MM.1S (cell line): Measurements from ENCODE around the gene C19orf25.
A peak's percentile ranks its signal among the peaks of the same experiment; 100 is the strongest.

Experiments
- DNase-seq: peaks from one replicate; pipeline ENCODE4 v3.0.0-alpha.2; 2015
- H2AFZ ChIP-seq: fragments of 300-600 bp; sonication (generic); 2 replicates; pipeline ENCODE4 v1.6.0; 2016; ENCODE audit warnings: antibody characterized with exemption, low read length
- H3F3A ChIP-seq: fragments of 300-600 bp; sonication (generic); 2 replicates; pipeline ENCODE4 v1.6.1; 2016; ENCODE audit warnings: mild to moderate bottlenecking, antibody characterized with exemption, low read length, moderate library complexity, mixed read lengths; ENCODE audit not compliant: insufficient read depth
- H3K27ac ChIP-seq: fragments of 300-600 bp; sonication (generic); 2 replicates; pipeline ENCODE4 v1.5.1; 2016; ENCODE audit warnings: mild to moderate bottlenecking, low read length
- H3K27me3 ChIP-seq: fragments of 300-600 bp; sonication (generic); replicated peaks from 2 replicates; pipeline ENCODE4 v1.6.0; 2016; ENCODE audit warnings: low read length; ENCODE audit not compliant: insufficient read depth
- H3K36me3 ChIP-seq: fragments of 300-600 bp; sonication (generic); replicated peaks from 2 replicates; pipeline ENCODE4 v1.6.1; 2016; ENCODE audit warnings: mild to moderate bottlenecking, low read length, mixed read lengths; ENCODE audit not compliant: insufficient read depth
- H3K4me1 ChIP-seq: fragments of 300-600 bp; sonication (generic); 2 replicates; pipeline ENCODE4 v1.6.1; 2016; ENCODE audit warnings: low read length, mixed read lengths
- H3K4me2 ChIP-seq: fragments of 300-600 bp; sonication (generic); 2 replicates; pipeline ENCODE4 v1.6.0; 2016; ENCODE audit warnings: low read depth, low read length
- H3K4me3 ChIP-seq: fragments of 300-600 bp; sonication (generic); 2 replicates; pipeline ENCODE4 v1.5.1; 2016; ENCODE audit warnings: low read length, mixed read lengths
- H3K79me2 ChIP-seq: fragments of 300-600 bp; sonication (generic); 2 replicates; pipeline ENCODE4 v1.6.1; 2016; ENCODE audit warnings: mixed run types, low read length, mixed read lengths
- H3K9ac ChIP-seq: fragments of 300-600 bp; sonication (generic); 2 replicates; pipeline ENCODE4 v1.6.1; 2016; ENCODE audit warnings: low read length, mixed read lengths
- H3K9me2 ChIP-seq: fragments of 300-600 bp; sonication (generic); replicated peaks from 2 replicates; pipeline ENCODE4 v1.6.1; 2016; ENCODE audit warnings: mild to moderate bottlenecking, low read length, mixed read lengths; ENCODE audit not compliant: insufficient read depth
- H3K9me3 ChIP-seq: fragments of 300-600 bp; sonication (generic); replicated peaks from 2 replicates; pipeline ENCODE4 v1.6.1; 2016; ENCODE audit warnings: mild to moderate bottlenecking, low read length, mixed read lengths; ENCODE audit not compliant: insufficient read depth
- H4K20me1 ChIP-seq: fragments of 300-600 bp; sonication (generic); 2 replicates; pipeline ENCODE4 v1.6.1; 2016; ENCODE audit warnings: mild to moderate bottlenecking, low read length, moderate library complexity, mixed read lengths; ENCODE audit not compliant: insufficient read depth
- EZH2 ChIP-seq: fragments of 300-600 bp; sonication (generic); optimal IDR thresholded peaks from 2 replicates; pipeline ENCODE3; 2017; ENCODE audit warnings: low read depth, mild to moderate bottlenecking, antibody characterized with exemption, low read length, mixed read lengths
- EZH2phosphoT487 ChIP-seq: fragments of 300-600 bp; sonication (generic); IDR thresholded peaks from 2 replicates; pipeline ENCODE4 v1.6.1; 2018; ENCODE audit warnings: antibody characterized with exemption, low read length
- TF ChIP-seq, protein P1 (sequence below): fragments of 300-600 bp; sonication (generic); IDR thresholded peaks from 2 replicates; pipeline ENCODE4 v1.5.1; 2016; ENCODE audit warnings: antibody characterized with exemption, low read length, mixed read lengths

C19orf25 gene

DNA sequence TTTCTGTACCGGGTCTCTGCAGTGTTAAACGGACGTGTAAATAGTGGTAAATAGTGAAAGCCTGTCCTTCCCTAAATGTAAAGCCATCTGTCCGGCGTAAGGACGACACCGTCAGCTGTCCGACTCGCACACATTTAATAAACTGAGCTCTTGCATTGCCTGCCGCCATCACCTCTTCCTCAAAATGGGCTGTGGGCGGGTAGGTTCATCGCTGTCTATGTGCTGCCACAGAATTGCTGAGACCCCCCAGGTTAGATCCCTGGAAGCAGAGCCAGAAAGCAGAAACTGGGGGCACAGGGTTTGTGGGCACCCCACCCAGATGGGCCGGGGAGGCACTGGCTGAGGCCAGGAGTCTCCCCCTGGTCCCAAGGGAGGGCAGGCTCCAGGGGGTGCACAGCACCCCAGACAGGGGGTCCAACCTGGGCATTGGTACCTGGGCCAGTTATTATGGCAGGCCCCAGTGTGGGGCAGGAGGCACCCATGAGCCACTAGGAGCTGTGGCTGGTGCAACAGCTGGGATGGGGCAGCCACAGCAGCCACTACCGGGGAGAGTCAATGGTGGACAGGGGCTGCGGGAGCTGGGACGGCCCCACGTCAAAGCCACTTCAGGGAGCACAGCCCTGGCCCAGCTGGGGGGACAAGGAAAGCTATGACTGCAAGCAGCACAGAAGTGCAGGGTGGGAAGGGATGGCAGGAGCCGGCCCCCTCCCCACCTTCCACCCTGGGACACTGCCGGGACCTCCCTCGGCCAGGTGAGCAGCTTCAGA lies 5.7 kb downstream of the C19orf25 start:
- Histone ChIP-seq H2AFZ (no peak overlapping the region), H3K9ac (no peak overlapping the region), H3K27me3 (peaks cover 33% of the 10 kb centered on the region), H3F3A (peaks cover 9% of the 10 kb centered on the region; the same call in 1 of the 2 replicates), H3K79me2 (peaks cover 33% of the 10 kb centered on the region), H3K9me2 (no peaks in the 10 kb centered on the region), H4K20me1 (peaks cover 14% of the 10 kb centered on the region), H3K27ac (no peak overlapping the region), H3K36me3 (no peaks in the 10 kb centered on the region), H3K4me2 (no peak overlapping the region), H3K4me3 (no peak overlapping the region), H3K9me3 (no peaks in the 10 kb centered on the region), H3K4me1 (peaks cover 14% of the 10 kb centered on the region; the same call in 1 of the 2 replicates)
- TF ChIP-seq EZH2phosphoT487: no peak
- TF ChIP-seq, protein P1, sequence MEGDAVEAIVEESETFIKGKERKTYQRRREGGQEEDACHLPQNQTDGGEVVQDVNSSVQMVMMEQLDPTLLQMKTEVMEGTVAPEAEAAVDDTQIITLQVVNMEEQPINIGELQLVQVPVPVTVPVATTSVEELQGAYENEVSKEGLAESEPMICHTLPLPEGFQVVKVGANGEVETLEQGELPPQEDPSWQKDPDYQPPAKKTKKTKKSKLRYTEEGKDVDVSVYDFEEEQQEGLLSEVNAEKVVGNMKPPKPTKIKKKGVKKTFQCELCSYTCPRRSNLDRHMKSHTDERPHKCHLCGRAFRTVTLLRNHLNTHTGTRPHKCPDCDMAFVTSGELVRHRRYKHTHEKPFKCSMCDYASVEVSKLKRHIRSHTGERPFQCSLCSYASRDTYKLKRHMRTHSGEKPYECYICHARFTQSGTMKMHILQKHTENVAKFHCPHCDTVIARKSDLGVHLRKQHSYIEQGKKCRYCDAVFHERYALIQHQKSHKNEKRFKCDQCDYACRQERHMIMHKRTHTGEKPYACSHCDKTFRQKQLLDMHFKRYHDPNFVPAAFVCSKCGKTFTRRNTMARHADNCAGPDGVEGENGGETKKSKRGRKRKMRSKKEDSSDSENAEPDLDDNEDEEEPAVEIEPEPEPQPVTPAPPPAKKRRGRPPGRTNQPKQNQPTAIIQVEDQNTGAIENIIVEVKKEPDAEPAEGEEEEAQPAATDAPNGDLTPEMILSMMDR: no peak
- TF ChIP-seq EZH2: no peak
- DNase-seq: no peak

DNA sequence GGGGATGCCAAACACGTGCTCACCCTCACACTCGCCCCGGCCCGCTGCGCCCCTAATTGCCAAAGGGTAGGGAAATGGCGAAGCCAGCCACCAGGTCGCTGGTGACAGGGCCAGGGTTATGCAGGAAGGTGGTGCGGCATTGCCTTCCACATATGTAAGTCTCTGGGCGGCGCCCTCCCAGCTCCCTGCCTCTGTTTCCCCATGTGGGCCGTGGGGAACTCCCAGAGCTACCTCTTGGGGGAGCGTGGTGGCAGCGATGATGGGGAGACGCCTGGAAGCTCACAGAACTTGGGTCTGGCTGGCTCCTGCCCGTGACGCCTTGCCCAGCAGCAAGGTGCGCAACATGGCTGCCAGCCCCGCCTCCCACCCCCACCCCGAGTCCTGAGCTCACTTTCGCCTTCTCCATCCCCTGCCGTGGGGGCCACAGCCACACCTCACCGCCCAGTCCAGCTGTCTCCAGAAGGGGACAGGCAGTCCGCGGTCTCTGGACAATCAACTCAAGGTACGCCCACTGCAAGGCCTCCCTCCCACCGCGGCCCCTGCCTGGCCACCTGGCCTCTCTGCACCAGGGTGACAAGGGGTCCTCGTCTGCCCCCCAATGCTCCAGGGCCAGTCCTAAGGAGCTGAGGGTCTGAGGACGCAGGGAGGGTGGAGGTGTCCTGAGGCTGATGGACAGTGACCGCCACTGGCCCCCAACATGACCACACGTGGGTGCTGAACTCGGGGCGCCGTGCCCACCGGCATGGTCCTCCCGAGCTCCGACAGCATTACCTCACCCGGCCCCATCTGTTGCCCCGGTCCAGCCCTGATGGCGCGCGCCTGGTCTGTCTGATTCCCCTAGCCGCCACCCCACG lies 6.6 kb downstream of the C19orf25 start:
- DNase-seq: no peak
- H3K36me3 ChIP-seq: no peaks in the 10 kb centered on the region
- H3K27ac ChIP-seq: no peak overlapping the region
- no peak for TF ChIP-seq EZH2
- no peak for TF ChIP-seq EZH2phosphoT487
- TF ChIP-seq, protein P1: no peak
- no peak overlapping the region for H3K4me3 ChIP-seq
- peaks cover 14% of the 10 kb centered on the region for H4K20me1 ChIP-seq
- no peak overlapping the region for H3K4me2 ChIP-seq
- H3K9ac ChIP-seq: no peak overlapping the region
- no peak overlapping the region for H2AFZ ChIP-seq
- H3K9me2 ChIP-seq: no peaks in the 10 kb centered on the region
- H3K27me3 ChIP-seq: peaks cover 40% of the 10 kb centered on the region
- peaks cover 26% of the 10 kb centered on the region for H3K79me2 ChIP-seq
- H3F3A ChIP-seq: peaks cover 9% of the 10 kb centered on the region; the same call in 1 of the 2 replicates
- H3K9me3 ChIP-seq: no peaks in the 10 kb centered on the region
- peaks cover 14% of the 10 kb centered on the region; the same call in 1 of the 2 replicates for H3K4me1 ChIP-seq

DNA sequence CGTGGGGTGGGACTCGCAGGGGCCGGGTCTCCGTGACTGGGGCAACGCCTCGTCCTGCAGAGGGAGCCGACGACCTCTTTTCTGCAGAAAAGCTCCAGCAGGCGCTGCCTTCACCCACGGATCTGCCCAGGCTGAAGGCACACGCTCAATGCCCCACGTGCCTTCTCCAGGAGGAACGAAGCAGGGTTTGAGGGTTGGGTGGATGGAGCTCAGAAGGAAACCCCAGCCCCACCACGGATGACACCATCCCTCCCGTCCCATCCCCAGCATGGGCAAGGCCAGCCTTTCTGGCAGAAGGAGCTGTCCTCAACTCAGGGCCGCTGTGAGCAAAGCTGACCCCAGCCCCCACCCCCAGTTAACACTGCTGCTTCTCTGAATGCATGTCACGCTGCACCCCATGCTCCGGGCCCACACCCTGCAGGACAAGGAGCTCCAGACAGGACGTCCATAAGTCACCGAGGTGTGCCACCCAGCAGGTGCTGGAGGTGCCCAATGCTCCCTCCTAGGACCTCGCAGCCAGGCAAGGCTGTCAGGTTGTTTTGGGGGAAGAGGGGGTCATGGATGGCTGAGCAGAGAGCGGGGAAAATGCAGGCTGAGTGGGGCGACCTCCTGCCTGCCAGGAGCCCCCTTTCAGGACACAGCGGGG lies 7.4 kb downstream of the C19orf25 start:
- Histone ChIP-seq H3K4me1 (peaks cover 14% of the 10 kb centered on the region; the same call in 1 of the 2 replicates), H3K27ac (no peak overlapping the region), H3K79me2 (peaks cover 17% of the 10 kb centered on the region), H3F3A (peaks cover 9% of the 10 kb centered on the region; the same call in 1 of the 2 replicates), H3K27me3 (peaks cover 40% of the 10 kb centered on the region), H2AFZ (no peak overlapping the region), H3K9me2 (no peaks in the 10 kb centered on the region), H3K4me3 (no peak overlapping the region), H3K9ac (no peak overlapping the region), H4K20me1 (peaks cover 14% of the 10 kb centered on the region), H3K36me3 (no peaks in the 10 kb centered on the region), H3K9me3 (no peaks in the 10 kb centered on the region), H3K4me2 (peak overlapping the region; percentile 65; the same call in 1 of the 2 replicates)
- no peak for DNase-seq
- TF ChIP-seq EZH2 (no peak), EZH2phosphoT487 (no peak)
- TF ChIP-seq, protein P1: peak; percentile 19; the same call in 1 of the 2 replicates
